H1 (cell line): ENCODE data around the gene CCL15. TPM values are rescaled to one million over a fixed set of nuclear protein-coding genes. Genes with fewer than 3 reads are reported as not detected.

Source experiments
- CTCF ChIA-PET: fragments of 300-600 bp; sonication (Branson Sonifier 250); formaldehyde crosslinking; loops from one replicate; lab custom pipeline; 2021; ENCODE audit not compliant: partially characterized antibody; lab: Charles Lee
- POLR2A ChIA-PET: fragments of 300-600 bp; sonication (Branson Sonifier 250); formaldehyde crosslinking; loops from one replicate; lab custom pipeline; 2021; ENCODE audit warnings: inconsistent platforms; ENCODE audit not compliant: partially characterized antibody; lab: Charles Lee
- DNase-seq, 2 experiments: peaks; one replicate each; pipeline versions ENCODE4 v3.0.0 to v3.0.0-alpha.2; 2010 to 2022; ENCODE audit warnings: low spot score in 2 of 2, low read depth in 1 of 2, mixed read lengths in 1 of 2
- FAIRE-seq: peaks from 2 replicates; lab custom pipeline; 2011; peaks lifted over from hg19 to GRCh38; lab: Jason Lieb, UNC
- H2AFZ ChIP-seq: 2 replicates; pipeline ENCODE4 v1.8.1; 2012; ENCODE audit warnings: low read length, inconsistent platforms
- H2AK5ac ChIP-seq: 2 replicates; pipeline ENCODE4 v1.6.1; 2013; ENCODE audit warnings: low read depth, low read length
- H2BK120ac ChIP-seq: replicated peaks from 2 replicates; pipeline ENCODE3; 2013; ENCODE audit warnings: low read depth, low read length, inconsistent platforms
- H2BK12ac ChIP-seq: 2 replicates; pipeline ENCODE4 v1.6.1; 2013; ENCODE audit warnings: low read depth, low read length
- H2BK15ac ChIP-seq: 2 replicates; pipeline ENCODE4 v1.6.1; 2013; ENCODE audit warnings: low read length
- H2BK20ac ChIP-seq: 2 replicates; pipeline ENCODE4 v1.6.1; 2013; ENCODE audit warnings: low read length
- H2BK5ac ChIP-seq: 2 replicates; pipeline ENCODE4 v1.6.1; 2013; ENCODE audit warnings: low read depth, low read length
- H3K14ac ChIP-seq: 2 replicates; pipeline ENCODE4 v1.6.1; 2013; ENCODE audit warnings: inconsistent platforms; ENCODE audit not compliant: insufficient read length
- H3K18ac ChIP-seq: 2 replicates; pipeline ENCODE4 v1.6.1; 2013; ENCODE audit warnings: low read length; ENCODE audit errors: extremely low read depth
- H3K23ac ChIP-seq: 2 replicates; pipeline ENCODE4 v1.6.1; 2013; ENCODE audit warnings: inconsistent platforms; ENCODE audit not compliant: insufficient read length
- H3K23me2 ChIP-seq: 2 replicates; pipeline ENCODE4 v1.6.1; 2013; ENCODE audit warnings: low read depth, low read length
- H3K27ac ChIP-seq: 2 replicates; pipeline ENCODE4 v1.6.1; 2011; ENCODE audit warnings: low read depth, low read length, inconsistent platforms
- H3K27me3 ChIP-seq, 4 experiments: replicated peaks in 1 of 4; 1 replicate in 1 of 4; 2 replicates in 3 of 4; pipeline versions ENCODE4 v1.6.1 to v1.8.1; 2011 to 2013; ENCODE audit warnings: low read length in 3 of 4, mild to moderate bottlenecking in 3 of 4, inconsistent platforms in 2 of 4, mixed read lengths in 2 of 4, moderate library complexity in 1 of 4; ENCODE audit not compliant: control insufficient read depth in 3 of 4, insufficient read depth in 3 of 4; ENCODE audit errors: extremely low read depth in 1 of 4
- H3K36me3 ChIP-seq, 4 experiments: 2 replicates each; pipeline versions ENCODE4 v1.6.1 to v1.8.1; 2011 to 2013; ENCODE audit warnings: mild to moderate bottlenecking in 4 of 4, low read length in 3 of 4, moderate library complexity in 2 of 4, control low read depth in 1 of 4, inconsistent platforms in 1 of 4; ENCODE audit not compliant: insufficient read depth in 4 of 4, control insufficient read depth in 2 of 4
- H3K4ac ChIP-seq: replicated peaks from 2 replicates; pipeline ENCODE3; 2013; ENCODE audit warnings: low read length, low read depth, mixed read lengths, inconsistent platforms; ENCODE audit not compliant: insufficient read length
- H3K4me1 ChIP-seq, 4 experiments: replicated peaks in 1 of 4; 1 replicate in 1 of 4; 2 replicates in 3 of 4; pipeline versions ENCODE4 v1.6.1 to v1.8.1; 2011 to 2013; ENCODE audit warnings: low read length in 3 of 4, inconsistent platforms in 2 of 4, mixed read lengths in 1 of 4; ENCODE audit not compliant: insufficient read depth in 4 of 4, control insufficient read depth in 3 of 4
- H3K4me2 ChIP-seq, 2 experiments: 2 replicates each; pipeline versions ENCODE4 v1.6.1 to v1.8.1; 2011 to 2013; ENCODE audit warnings: low read depth in 2 of 2, low read length in 2 of 2, control low read depth in 1 of 2, inconsistent platforms in 1 of 2, mild to moderate bottlenecking in 1 of 2; ENCODE audit not compliant: insufficient read depth in 1 of 2
- H3K4me3 ChIP-seq, 4 experiments: fragments of 200-600, 300-600 bp in 1 of 4; sonication (generic), shearing (Covaris generic), sonication (Bioruptor Twin) in 1 of 4; 2 replicates each; pipeline versions ENCODE4 v1.5.1 to v1.8.1; 2011 to 2016; ENCODE audit warnings: low read length in 4 of 4, low read depth in 3 of 4, control low read depth in 2 of 4, inconsistent platforms in 2 of 4, mild to moderate bottlenecking in 2 of 4, mixed read lengths in 1 of 4, moderate library complexity in 1 of 4; ENCODE audit not compliant: insufficient read depth in 2 of 4; ENCODE audit errors: extremely low read depth in 1 of 4
- H3K56ac ChIP-seq: replicated peaks from 2 replicates; pipeline ENCODE3; 2013; ENCODE audit warnings: low read depth, mild to moderate bottlenecking, mixed read lengths, low read length, inconsistent platforms; ENCODE audit not compliant: insufficient read length
- H3K79me1 ChIP-seq: 2 replicates; pipeline ENCODE4 v1.6.1; 2013; ENCODE audit warnings: low read depth, low read length, control low read depth
- H3K79me2 ChIP-seq, 2 experiments: 2 replicates each; pipeline versions ENCODE4 v1.6.1 to v1.8.1; 2012 to 2013; ENCODE audit warnings: low read length in 2 of 2, mild to moderate bottlenecking in 2 of 2, inconsistent platforms in 1 of 2; ENCODE audit not compliant: insufficient read depth in 2 of 2, control insufficient read depth in 1 of 2
- H3K9ac ChIP-seq, 4 experiments: replicated peaks in 1 of 4; 1 replicate in 1 of 4; 2 replicates in 3 of 4; pipeline versions ENCODE4 v1.6.1 to v1.8.1; 2011 to 2013; ENCODE audit warnings: low read depth in 3 of 4, low read length in 3 of 4, control low read depth in 2 of 4, mild to moderate bottlenecking in 2 of 4, moderate library complexity in 2 of 4, inconsistent platforms in 1 of 4; ENCODE audit errors: extremely low read depth in 1 of 4
- H3K9me3 ChIP-seq, 2 experiments: 2 replicates each; pipeline versions ENCODE4 v1.6.1 to v1.8.1; 2012 to 2013; ENCODE audit warnings: mild to moderate bottlenecking in 2 of 2, moderate library complexity in 2 of 2, control low read depth in 1 of 2, inconsistent platforms in 1 of 2, low read depth in 1 of 2, low read length in 1 of 2, mixed read lengths in 1 of 2; ENCODE audit not compliant: insufficient read depth in 2 of 2
- H4K20me1 ChIP-seq, 2 experiments: replicated peaks in 1 of 2; 2 replicates each; pipeline versions ENCODE3 to v1.8.1; 2011 to 2013; ENCODE audit warnings: inconsistent platforms in 2 of 2, low read length in 2 of 2, mild to moderate bottlenecking in 1 of 2; ENCODE audit not compliant: insufficient read depth in 2 of 2, control insufficient read depth in 1 of 2
- H4K5ac ChIP-seq: 2 replicates; pipeline ENCODE4 v1.6.1; 2013; ENCODE audit warnings: low read length, low read depth, mixed read lengths, inconsistent platforms; ENCODE audit not compliant: insufficient read length
- H4K8ac ChIP-seq: 2 replicates; pipeline ENCODE4 v1.8.0; 2013; ENCODE audit warnings: mild to moderate bottlenecking, moderate library complexity, low read length, inconsistent platforms; ENCODE audit not compliant: insufficient read depth; ENCODE audit errors: extremely low read depth
- H4K91ac ChIP-seq: replicated peaks from 2 replicates; pipeline ENCODE3; 2013; ENCODE audit warnings: low read length, mixed read lengths, inconsistent platforms; ENCODE audit not compliant: insufficient read length
- POLR2AphosphoS5 ChIP-seq: IDR thresholded peaks from 2 replicates; pipeline ENCODE4 v1.6.1; 2011; ENCODE audit warnings: low read depth, low read length
- RFX5 ChIP-seq: IDR thresholded peaks from 2 replicates; pipeline ENCODE4 v1.6.1; 2011; ENCODE audit warnings: low read depth, low read length, improper control_type of control experiment, borderline replicate concordance
- TBP ChIP-seq: IDR thresholded peaks from 2 replicates; pipeline ENCODE4 v1.6.1; 2011; ENCODE audit warnings: low read depth, low read length, improper control_type of control experiment
- TEAD4 ChIP-seq: IDR thresholded peaks from 2 replicates; pipeline ENCODE4 v1.6.1; 2012; ENCODE audit warnings: low read depth, low read length, inconsistent platforms, mixed read lengths
- ZNF274 ChIP-seq: IDR thresholded peaks from 2 replicates; pipeline ENCODE4 v1.7.0; 2012; ENCODE audit warnings: low read length, borderline replicate concordance; ENCODE audit errors: extremely low read depth
- WGBS, 2 experiments: shearing (Covaris generic) in 1 of 2; methylation state at CpG; one replicate each; pipeline versions ENCODE4 v1.1.6 to v1.1.7; 2013 to 2015; ENCODE audit warnings: low lambda C conversion rate in 2 of 2, mixed read lengths in 2 of 2, inconsistent platforms in 1 of 2, low coverage in 1 of 2, missing lambda C conversion rate in 1 of 2; ENCODE audit not compliant: insufficient replicate concordance in 2 of 2, insufficient coverage in 1 of 2, insufficient read length in 1 of 2; ENCODE audit errors: extremely low coverage in 1 of 2, missing lambda C conversion rate in 1 of 2; 5-methylcytosine and 5-hydroxymethylcytosine counted together
- long read RNA-seq, 2 experiments: library from RNA in 1 of 2; library from capped mRNA in 1 of 2; stranded (forward); transcript quantifications; one replicate each; pipeline ENCODE4 v2.0.0, GENCODE V29; 2021; ENCODE audit warnings: inconsistent platforms in 1 of 2
- polyA minus RNA-seq, 3 experiments: library from RNA; depleted of rRNA, polyadenylated mRNA; stranded (reverse); fragments of >200 nt; gene quantifications; 1 replicate in 2 of 3; 2 replicates in 1 of 3; pipeline ENCODE4 v1.2.3, GENCODE V29; 2011
- polyA plus RNA-seq, 7 experiments: library from polyadenylated mRNA; depleted of rRNA in 3 of 7; stranded (reverse) in 5 of 7; unstranded in 2 of 7; fragments of >200 nt in 5 of 7; fragments of 200-250 nt in 2 of 7; gene quantifications; 1 replicate in 5 of 7; 2 replicates in 1 of 7; 4 replicates in 1 of 7; pipeline versions ENCODE4 v1.2.1 to v1.2.3, GENCODE V29; 2011 to 2013; ENCODE audit warnings: missing spikeins in 2 of 7, mixed read lengths in 2 of 7
- total RNA-seq: library from RNA; stranded (reverse); fragmentation: NEBNext Ultra II Directional; extraction: Animal tissue kit (Norgen Biotek cat#: 25700); gene quantifications from 2 replicates; pipeline ENCODE4 v1.2.1, GENCODE V29; 2021

CCL15 gene, protein sequence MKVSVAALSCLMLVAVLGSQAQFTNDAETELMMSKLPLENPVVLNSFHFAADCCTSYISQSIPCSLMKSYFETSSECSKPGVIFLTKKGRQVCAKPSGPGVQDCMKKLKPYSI
- total RNA-seq (not detected in 2 replicates), polyA plus RNA-seq (2011; rRNA removed) (not detected in 2 replicates), polyA minus RNA-seq (2011; rRNA and poly(A)+ RNA removed) (not detected in 2 replicates)
- polyA plus RNA-seq (2011; cell fraction: cytosol; rRNA removed), result not detected
- not detected for polyA plus RNA-seq (2011; cell fraction: nucleus; rRNA removed)
- polyA plus RNA-seq (2012, experiment 1 of 2), result not detected in 4 replicates
- polyA plus RNA-seq (2012, experiment 2 of 2), result not detected
- polyA plus RNA-seq (2013, experiment 1 of 2), result not detected
- polyA plus RNA-seq (2013, experiment 2 of 2), result not detected
- polyA minus RNA-seq (2011; cell fraction: cytosol; rRNA and poly(A)+ RNA removed), result not detected
- polyA minus RNA-seq (2011; cell fraction: nucleus; rRNA and poly(A)+ RNA removed), result not detected
- long read RNA-seq, experiment 1, result 0 reads
- long read RNA-seq, experiment 2, result 0 reads

DNA sequence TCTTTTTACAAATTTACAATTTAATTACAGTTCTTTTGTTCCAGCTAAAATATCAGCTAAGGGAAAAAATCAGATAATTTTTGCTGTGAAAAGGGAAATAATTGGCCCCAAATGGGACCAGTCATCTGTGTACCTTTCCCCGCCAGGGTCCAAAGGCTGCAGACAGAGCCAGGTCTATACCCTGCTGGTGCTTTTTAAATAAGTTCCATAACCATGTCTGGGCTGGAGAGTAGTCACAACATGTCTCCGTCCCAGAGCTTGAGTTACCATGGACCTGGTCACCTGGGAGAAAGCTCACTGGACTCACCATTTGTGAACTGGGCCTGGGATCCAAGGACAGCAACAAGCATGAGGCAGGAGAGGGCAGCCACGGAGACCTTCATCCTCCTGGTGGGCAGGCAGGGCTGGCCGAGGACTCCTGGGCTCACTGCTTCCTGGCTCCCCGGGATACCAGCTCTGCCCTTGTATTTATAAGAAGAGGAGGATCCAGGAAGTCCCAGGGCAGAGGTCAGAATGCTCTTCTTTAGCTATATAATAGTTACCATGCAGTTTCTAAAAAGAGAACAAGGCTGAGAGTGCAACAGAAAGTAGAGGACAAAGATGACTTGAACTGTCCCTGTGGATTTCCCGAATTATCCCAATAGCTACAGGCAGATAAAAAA lies at the start of gene CCL15:
Gene CCL15 (minus strand): TSS at position 444 of the 662 bp plus-strand sequence. CDS start 61 bp downstream, at position 383.
- FAIRE-seq (no peak), DNase-seq (no peak)
- no peak for TF ChIP-seq POLR2AphosphoS5
- no peak for TF ChIP-seq TEAD4
- no peak for TF ChIP-seq TBP
- no peak for TF ChIP-seq RFX5
- TF ChIP-seq ZNF274, result no peak
- Histone ChIP-seq H3K14ac (no peak within 1 kb of the TSS), H2BK5ac (no peak within 1 kb of the TSS), H3K23ac (no peak within 1 kb of the TSS), H3K4ac (no peak within 1 kb of the TSS), H2BK12ac (no peak within 1 kb of the TSS), H2BK120ac (no peak within 1 kb of the TSS), H3K4me2 (no peak within 1 kb of the TSS), H3K18ac (no peak within 1 kb of the TSS), H4K5ac (no peak within 1 kb of the TSS), H3K36me3 (no peaks in the 10 kb centered on the region), H2BK15ac (no peak within 1 kb of the TSS), H3K27ac (no peak within 1 kb of the TSS), H2AK5ac (no peak within 1 kb of the TSS), H3K4me1 (0 out of 7 replicates have a peak, but pooled peaks cover 0 to 2% (median 0%) of the 10 kb centered on the region in 4 experiments), H3K56ac (no peak within 1 kb of the TSS), H2BK20ac (no peak within 1 kb of the TSS), H3K27me3 (no peaks in the 10 kb centered on the region), H3K79me1 (no peaks in the 10 kb centered on the region), H4K8ac (peak within 1 kb of the TSS; percentile 12; the same call in 1 of the 2 replicates), H3K23me2 (no peaks in the 10 kb centered on the region), H2AFZ (no peak within 1 kb of the TSS), H3K9ac (no peak within 1 kb of the TSS), H3K9me3 (no peaks in the 10 kb centered on the region), H4K91ac (no peak within 1 kb of the TSS), H4K20me1 (no peaks in the 10 kb centered on the region), H3K79me2 (no peaks in the 10 kb centered on the region), H3K4me3 (no peak within 1 kb of the TSS)
- ChIA-PET POLR2A (no interaction called here), CTCF (interaction anchor here (1.2 to 1.8 kb wide), 3 partner anchors 12 to 152 kb away, joined by 3 to 5 read pairs (median 3); no protein-coding TSS in a partner anchor)
- 84% methylated on average over 6 of the region's 6 CpGs; no CpG with 5 or more reads in 1 of the 2 experiments for WGBS, 2 experiments
